ENCODE measurements around the gene TSPAN9. TPM values are rescaled to one million over a fixed set of nuclear protein-coding genes. Genes with fewer than 3 reads are reported as not detected.
A peak's percentile ranks its signal among the peaks of the same experiment; 100 is the strongest.

TSPAN9 gene
- total RNA-seq, 2 donors from 2014 or later: 39.5 to 50.2 TPM

DNA sequence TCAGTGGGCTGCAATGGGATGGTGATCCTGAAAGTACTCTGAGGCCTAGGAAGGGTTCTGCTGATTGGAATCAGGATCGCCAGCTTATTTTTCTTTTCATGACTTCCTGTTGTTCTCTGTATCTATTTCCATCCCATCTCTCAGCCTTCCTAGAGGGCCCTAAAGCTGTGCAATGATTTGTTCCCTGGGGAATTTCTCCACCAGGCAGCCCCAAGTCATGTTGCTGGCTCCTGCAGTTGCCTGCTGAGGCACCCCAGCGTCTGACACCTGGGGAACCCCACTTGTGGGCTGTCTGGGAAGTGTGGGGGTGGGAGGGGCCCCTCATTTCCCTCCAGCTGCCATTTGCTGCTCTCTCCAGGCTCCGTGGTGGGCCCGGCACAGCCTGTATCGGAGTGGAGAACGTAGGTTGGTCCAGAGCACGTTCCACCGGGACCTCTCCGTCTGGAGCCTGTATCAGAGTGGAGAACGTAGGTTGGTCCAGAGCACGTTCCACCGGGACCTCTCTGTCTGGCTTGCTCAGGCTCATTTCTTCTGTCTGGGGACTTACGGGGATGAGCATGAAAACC is 138.3 kb downstream of the TSPAN9 start:
- no peak for ATAC-seq (ENCODE audit: insufficient number of reproducible peaks, low FRiP score, low read depth)
- no peaks in the 10 kb centered on the region for H3K9me3 ChIP-seq
- H3K27ac ChIP-seq: no peak overlapping the region
- peaks cover 21 to 44% of the 10 kb centered on the region in 2 donors for H3K4me1 ChIP-seq (ENCODE audit: control insufficient read depth in 1 of 2, low read depth in 2 of 2)
- TF ChIP-seq, protein P1, sequence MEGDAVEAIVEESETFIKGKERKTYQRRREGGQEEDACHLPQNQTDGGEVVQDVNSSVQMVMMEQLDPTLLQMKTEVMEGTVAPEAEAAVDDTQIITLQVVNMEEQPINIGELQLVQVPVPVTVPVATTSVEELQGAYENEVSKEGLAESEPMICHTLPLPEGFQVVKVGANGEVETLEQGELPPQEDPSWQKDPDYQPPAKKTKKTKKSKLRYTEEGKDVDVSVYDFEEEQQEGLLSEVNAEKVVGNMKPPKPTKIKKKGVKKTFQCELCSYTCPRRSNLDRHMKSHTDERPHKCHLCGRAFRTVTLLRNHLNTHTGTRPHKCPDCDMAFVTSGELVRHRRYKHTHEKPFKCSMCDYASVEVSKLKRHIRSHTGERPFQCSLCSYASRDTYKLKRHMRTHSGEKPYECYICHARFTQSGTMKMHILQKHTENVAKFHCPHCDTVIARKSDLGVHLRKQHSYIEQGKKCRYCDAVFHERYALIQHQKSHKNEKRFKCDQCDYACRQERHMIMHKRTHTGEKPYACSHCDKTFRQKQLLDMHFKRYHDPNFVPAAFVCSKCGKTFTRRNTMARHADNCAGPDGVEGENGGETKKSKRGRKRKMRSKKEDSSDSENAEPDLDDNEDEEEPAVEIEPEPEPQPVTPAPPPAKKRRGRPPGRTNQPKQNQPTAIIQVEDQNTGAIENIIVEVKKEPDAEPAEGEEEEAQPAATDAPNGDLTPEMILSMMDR (IDR thresholded peaks at IDR 0.05): no peak
- no peaks in the 10 kb centered on the region for H3K36me3 ChIP-seq
- DNase-seq (ENCODE audit: low spot score): no peak
- H3K4me3 ChIP-seq: no peak overlapping the region
- no peaks in the 10 kb centered on the region for H3K27me3 ChIP-seq (replicated peaks; ENCODE audit: insufficient read depth)

DNA sequence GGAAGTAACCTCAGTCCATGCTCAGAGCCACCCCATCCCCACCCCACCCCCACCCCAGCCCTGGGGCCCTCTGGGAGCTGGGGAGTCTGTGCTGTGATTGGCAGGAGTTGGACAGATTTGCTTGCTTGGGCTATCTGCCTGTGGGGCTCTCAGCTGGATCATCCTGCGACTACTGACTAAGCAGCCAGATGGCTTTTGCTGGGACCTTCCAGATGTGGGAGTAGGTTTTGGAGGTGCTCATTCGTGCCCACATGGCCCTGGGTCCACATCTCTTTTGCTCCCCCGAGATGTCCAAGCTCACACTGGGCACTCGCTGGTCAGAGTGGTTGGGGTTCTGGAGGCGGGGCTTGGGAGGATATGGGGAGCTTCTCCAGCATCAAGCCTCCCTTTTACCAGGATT is 138.9 kb downstream of the TSPAN9 start:
- Histone ChIP-seq H3K36me3 (no peaks in the 10 kb centered on the region), H3K27ac (peak overlapping the region; percentile 96)
- DNase-seq (ENCODE audit: low spot score): no peak

DNA sequence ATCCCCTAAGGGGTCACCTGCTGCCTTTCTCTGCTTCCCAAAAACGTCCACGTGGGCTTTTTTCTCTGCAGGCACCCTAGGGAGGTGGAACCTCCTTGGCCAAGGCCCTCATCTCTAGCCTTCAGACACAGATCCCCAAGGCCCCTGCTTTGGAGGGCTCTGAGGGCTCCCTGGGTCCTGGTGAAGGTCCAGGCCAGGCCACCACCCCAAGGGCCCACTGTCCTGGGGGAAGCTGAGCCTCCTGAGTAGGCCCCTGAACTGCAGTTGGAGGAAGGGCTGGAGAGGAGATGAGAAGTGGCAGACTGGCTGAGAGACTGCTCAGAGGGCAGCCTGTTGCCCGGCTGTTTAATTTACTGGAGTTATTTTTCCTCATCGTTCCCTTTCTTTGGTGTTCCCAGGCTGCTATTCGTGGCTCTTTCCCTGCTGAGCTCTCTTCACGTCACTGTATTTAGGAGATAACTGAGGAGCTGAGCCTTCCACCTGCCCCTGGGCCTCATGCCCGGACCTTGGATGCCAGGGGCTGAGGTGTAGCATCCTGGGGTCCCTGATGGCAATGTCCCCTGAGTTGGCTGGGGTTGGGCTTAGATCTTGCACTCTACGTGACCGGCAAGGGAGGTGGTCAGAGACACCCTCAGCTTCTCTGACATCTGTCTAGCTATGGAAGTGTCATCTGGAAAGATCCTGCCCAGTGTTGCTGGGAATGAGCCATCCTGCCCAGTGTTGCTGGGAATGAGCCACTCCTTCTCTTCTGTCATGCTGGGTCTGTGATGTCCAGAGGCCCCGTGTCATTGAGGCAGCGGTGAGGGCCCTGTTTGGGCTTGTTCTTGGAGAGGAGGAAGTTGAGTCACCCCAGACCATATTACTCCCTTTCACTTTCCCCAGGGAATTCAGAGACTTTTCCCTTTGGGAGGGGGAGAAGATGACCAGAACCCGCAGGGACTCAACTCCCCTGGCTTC is 139.8 kb downstream of the TSPAN9 start:
- TF ChIP-seq, protein P1 (IDR thresholded peaks at IDR 0.05): no peak
- DNase-seq (ENCODE audit: low spot score): peak; percentile 59
- Histone ChIP-seq H3K27ac (peak overlapping the region; percentile 96), H3K36me3 (no peaks in the 10 kb centered on the region), H3K4me1 (ENCODE audit: control insufficient read depth in 1 of 2, low read depth in 2 of 2) (peaks cover 21 to 46% of the 10 kb centered on the region in 2 donors), H3K9me3 (no peaks in the 10 kb centered on the region), H3K4me3 (no peak overlapping the region), H3K27me3 (replicated peaks; ENCODE audit: insufficient read depth) (no peaks in the 10 kb centered on the region)
- ATAC-seq (ENCODE audit: insufficient number of reproducible peaks, low FRiP score, low read depth): peak; percentile 70

More for the DNA sequence above, 138.9 kb downstream of the TSPAN9 start:
- Histone ChIP-seq H3K27me3 (replicated peaks; ENCODE audit: insufficient read depth) (no peaks in the 10 kb centered on the region), H3K9me3 (no peaks in the 10 kb centered on the region), H3K4me3 (no peak overlapping the region), H3K4me1 (ENCODE audit: control insufficient read depth in 1 of 2, low read depth in 2 of 2) (peaks cover 21 to 46% of the 10 kb centered on the region in 2 donors)
- TF ChIP-seq, protein P1 (IDR thresholded peaks at IDR 0.05): no peak
- no peak for ATAC-seq (ENCODE audit: insufficient number of reproducible peaks, low FRiP score, low read depth)

DNA sequence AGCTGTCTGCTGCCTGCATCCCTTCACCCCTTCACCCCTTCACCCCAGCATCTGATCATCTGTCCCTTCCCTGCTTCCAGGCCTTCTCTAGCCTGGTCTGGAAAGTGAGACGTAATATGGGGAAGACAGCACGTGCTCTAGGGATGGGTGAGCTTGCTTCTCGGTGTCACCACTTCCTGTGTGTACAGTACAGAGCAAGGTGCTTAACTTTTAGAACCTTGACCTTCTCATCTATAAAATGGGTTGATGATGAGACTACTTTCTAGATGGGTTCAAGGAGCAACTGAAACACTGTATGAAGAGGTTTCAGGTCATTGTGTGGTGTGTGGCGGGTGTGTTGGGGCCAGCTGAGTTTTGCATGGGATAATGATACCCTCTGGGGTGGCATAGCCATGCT is 140.5 kb downstream of the TSPAN9 start:
- Histone ChIP-seq H3K9me3 (no peaks in the 10 kb centered on the region), H3K4me3 (no peak overlapping the region), H3K27ac (peak overlapping the region; percentile 96), H3K4me1 (ENCODE audit: control insufficient read depth in 1 of 2, low read depth in 2 of 2) (peaks cover 21 to 46% of the 10 kb centered on the region in 2 donors), H3K27me3 (replicated peaks; ENCODE audit: insufficient read depth) (no peaks in the 10 kb centered on the region), H3K36me3 (no peaks in the 10 kb centered on the region)
- TF ChIP-seq, protein P1 (IDR thresholded peaks at IDR 0.05): no peak
- peak; percentile 7 for ATAC-seq (ENCODE audit: insufficient number of reproducible peaks, low FRiP score, low read depth)
- DNase-seq (ENCODE audit: low spot score): no peak

Measured in thoracic aorta (tissue), 2 donors.